Measurements from ENCODE around the gene CFAP20DC. TPM values are rescaled to one million over a fixed set of nuclear protein-coding genes. Genes with fewer than 3 reads are reported as not detected.
"Not testable (repeated sequence)": the region's sequence is repeated elsewhere in the genome, so short reads cannot be mapped to it uniquely, and the experiment has no call there.

The CFAP20DC gene
- total and polyA plus RNA-seq, 2 of the 13 experiments (the other 11 are each of a cell fraction or from before 2014, with no cell fraction given) = not detected

DNA sequence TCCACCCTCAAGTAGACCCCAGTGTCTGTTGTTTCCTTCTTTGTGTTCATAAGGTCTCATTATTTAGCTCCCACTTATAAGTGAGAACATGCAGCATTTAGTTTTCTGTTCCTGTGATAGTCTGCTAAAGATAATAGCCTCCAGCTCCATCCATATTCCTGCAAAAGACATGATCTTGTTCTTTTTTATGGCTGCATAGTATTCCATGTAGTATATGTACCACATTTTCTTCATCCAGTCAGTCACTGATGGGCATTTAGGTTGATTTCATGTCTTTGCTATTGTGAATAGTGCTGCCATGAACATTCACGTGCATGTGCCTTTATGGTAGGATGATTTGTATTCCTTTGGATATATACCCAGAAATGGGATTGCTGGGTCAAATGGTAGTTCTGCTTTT lies 82.0 kb downstream of the CFAP20DC start:
- in situ Hi-C loops (cut with HindIII; ENCODE audit: extremely low pct_ligation_motif_present, low pct_unique_long_range_greater_than_20kb) = not testable (repeated sequence)

DNA sequence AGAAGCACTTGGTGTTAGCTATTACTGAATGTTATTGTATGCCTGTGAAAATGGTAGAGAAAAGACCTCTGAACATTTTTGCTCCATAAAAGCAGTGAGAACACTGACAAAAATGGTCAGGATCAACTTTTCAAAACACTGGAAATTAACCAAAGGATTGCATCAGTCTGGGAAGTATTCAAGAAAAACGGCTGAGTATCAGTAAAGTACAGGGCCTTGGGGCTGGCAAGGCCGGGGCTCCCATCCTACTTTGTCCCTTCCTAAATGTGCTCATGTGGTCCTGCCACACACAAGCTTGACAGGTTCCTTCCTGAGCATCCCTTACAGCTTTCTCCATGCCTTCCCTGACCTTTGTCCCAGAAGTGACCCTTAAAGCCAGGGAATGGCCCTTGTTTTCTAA lies 84.0 kb downstream of the CFAP20DC start:
- WGBS (ENCODE audit: low lambda C conversion rate) = 0% methylated on average over 2 of the region's 2 CpGs

More for the DNA sequence above, 82.0 kb downstream of the CFAP20DC start:
- H2AFZ ChIP-seq (ENCODE audit: low read length); POLR2A ChIA-PET; H3K4me2 ChIP-seq (ENCODE audit: low read depth, low read length); FAIRE-seq; ATAC-seq; H3K4me1 ChIP-seq (ENCODE audit: insufficient read depth, low read length); H3K27ac ChIP-seq (ENCODE audit: extremely low read length, insufficient read depth, low read length); H3K36me3 ChIP-seq (replicated peaks in 1 of 2; ENCODE audit: control insufficient read depth in 1 of 2, insufficient read depth in 2 of 2, low read length in 2 of 2); intact Hi-C loops (cut with micrococcal nuclease; ENCODE audit: unreplicated experiment); H3K9ac ChIP-seq (ENCODE audit: insufficient read depth, low read depth, low read length); H3K79me2 ChIP-seq (ENCODE audit: insufficient read depth, low read length); DNase-seq (ENCODE audit: low spot score); H3K4me3 ChIP-seq (replicated peaks in 1 of 3; ENCODE audit: insufficient read depth in 1 of 3, low read depth in 2 of 3, low read length in 3 of 3); H4K20me1 ChIP-seq (ENCODE audit: insufficient read depth, low read length); BruUV-seq (replicated peaks); H3K9me3 ChIP-seq (ENCODE audit: low read length); H3K27me3 ChIP-seq (ENCODE audit: control insufficient read depth in 1 of 2, insufficient read depth in 2 of 2, low read length in 2 of 2); CTCF ChIA-PET (ENCODE audit: low intra/inter-chr PET ratio, low total read pairs): not testable (repeated sequence)
- WGBS (ENCODE audit: low lambda C conversion rate) = 0% methylated on average over 1 of the region's 1 CpG

More for the DNA sequence above, 84.0 kb downstream of the CFAP20DC start:
- ChIA-PET POLR2A (no interaction called here), CTCF (ENCODE audit: low intra/inter-chr PET ratio, low total read pairs) (no interaction called here)
- H3K4me3 ChIP-seq (replicated peaks in 1 of 3; ENCODE audit: insufficient read depth in 1 of 3, low read depth in 2 of 3, low read length in 3 of 3) = no peak overlapping the region
- no peak overlapping the region for H3K9ac ChIP-seq (ENCODE audit: insufficient read depth, low read depth, low read length)
- H3K27ac ChIP-seq (ENCODE audit: extremely low read length, insufficient read depth, low read length) = no peak overlapping the region
- ATAC-seq (no peak), FAIRE-seq (no peak), DNase-seq (ENCODE audit: low spot score) (no peak)
- intact Hi-C loops (cut with micrococcal nuclease; ENCODE audit: unreplicated experiment) (no loop called here), in situ Hi-C loops (cut with HindIII; ENCODE audit: extremely low pct_ligation_motif_present, low pct_unique_long_range_greater_than_20kb) (no loop called here)
- no peaks in the 10 kb centered on the region for H3K4me1 ChIP-seq (ENCODE audit: insufficient read depth, low read length)
- no peak overlapping the region for H3K4me2 ChIP-seq (ENCODE audit: low read depth, low read length)
- no peaks in the 10 kb centered on the region for H3K79me2 ChIP-seq (ENCODE audit: insufficient read depth, low read length)
- H3K27me3 ChIP-seq (ENCODE audit: control insufficient read depth in 1 of 2, insufficient read depth in 2 of 2, low read length in 2 of 2) = no peaks in the 10 kb centered on the region
- no TSS peak for BruUV-seq (replicated peaks)
- H3K36me3 ChIP-seq (replicated peaks in 1 of 2; ENCODE audit: control insufficient read depth in 1 of 2, insufficient read depth in 2 of 2, low read length in 2 of 2) = no peaks in the 10 kb centered on the region
- TF ChIP-seq KDM5B (CRISPR knock-in tag; IDR thresholded peaks at IDR 0.05; ENCODE audit: borderline replicate concordance) (no peak), ZFP62 (CRISPR knock-in tag; IDR thresholded peaks at IDR 0.05) (no peak), JUNB (CRISPR knock-in tag; IDR thresholded peaks at IDR 0.05; ENCODE audit: borderline replicate concordance) (no peak), NFKBIZ (CRISPR knock-in tag; IDR thresholded peaks at IDR 0.05) (no peak), IRF2 (CRISPR knock-in tag; IDR thresholded peaks at IDR 0.05) (no peak), RFX1 (IDR thresholded peaks at IDR 0.05) (no peak), ZNF160 (CRISPR knock-in tag; IDR thresholded peaks at IDR 0.05) (no peak), ZNF24 (IDR thresholded peaks at IDR 0.05) (no peak)
- no peak overlapping the region for H2AFZ ChIP-seq (ENCODE audit: low read length)
- H3K9me3 ChIP-seq (ENCODE audit: low read length) = no peaks in the 10 kb centered on the region
- no peaks in the 10 kb centered on the region for H4K20me1 ChIP-seq (ENCODE audit: insufficient read depth, low read length)

Data from HepG2 (cell line).